Stomach smooth muscle (tissue), 2 donors: ENCODE measurements around the gene CDC7.

Experiments
- H3K27ac ChIP-seq: one replicate; pipeline ENCODE4 v1.7.0; 2013; ENCODE audit warnings: mild to moderate bottlenecking, low read length, inconsistent platforms
- H3K27me3 ChIP-seq, 2 donors: one replicate each; pipeline ENCODE4 v1.7.0; 2013; ENCODE audit warnings: low read length in 2 of 2; ENCODE audit not compliant: insufficient read depth in 2 of 2, control insufficient read depth in 1 of 2
- H3K36me3 ChIP-seq, 2 donors: one replicate each; pipeline ENCODE4 v1.7.0; 2013; ENCODE audit warnings: low read length in 2 of 2; ENCODE audit not compliant: control insufficient read depth in 2 of 2, insufficient read depth in 2 of 2
- H3K4me1 ChIP-seq: one replicate; pipeline ENCODE4 v1.7.0; 2013; ENCODE audit warnings: low read length; ENCODE audit not compliant: control insufficient read depth, insufficient read depth
- H3K4me3 ChIP-seq, 2 donors: one replicate each; pipeline ENCODE4 v1.7.0; 2013; ENCODE audit warnings: low read length in 2 of 2
- H3K9ac ChIP-seq, 2 donors: one replicate each; pipeline ENCODE4 v1.7.0; 2013; ENCODE audit warnings: low read length in 2 of 2, mild to moderate bottlenecking in 1 of 2
- H3K9me3 ChIP-seq, 2 donors: one replicate each; pipeline ENCODE4 v1.7.0; 2013; ENCODE audit warnings: low read length in 2 of 2; ENCODE audit not compliant: control insufficient read depth in 2 of 2
- donor health status: healthy.
- donor health status: Pancreatic carcinoma.

The CDC7 gene

GRCh38 chr1:91557039-91557690 is 56.5 kb downstream of the CDC7 start:
- Histone ChIP-seq H3K9me3 (no peaks in the 10 kb centered on the region), H3K27ac (no peak overlapping the region), H3K9ac (no peak overlapping the region), H3K36me3 (no peaks in the 10 kb centered on the region), H3K4me1 (peaks cover 8% of the 10 kb centered on the region), H3K4me3 (no peak overlapping the region), H3K27me3 (no peaks in the 10 kb centered on the region)

GRCh38 chr1:91557826-91558225 is 57.2 kb downstream of the CDC7 start:
- Histone ChIP-seq H3K4me1 (peaks cover 8% of the 10 kb centered on the region), H3K36me3 (no peaks in the 10 kb centered on the region), H3K4me3 (no peak overlapping the region), H3K27ac (no peak overlapping the region), H3K9ac (no peak overlapping the region), H3K9me3 (no peaks in the 10 kb centered on the region), H3K27me3 (no peaks in the 10 kb centered on the region)

GRCh38 chr1:91559046-91559750 is 58.5 kb downstream of the CDC7 start:
- H3K27me3 ChIP-seq, result no peaks in the 10 kb centered on the region
- H3K4me3 ChIP-seq, result no peak overlapping the region
- H3K9me3 ChIP-seq, result peaks cover 2 to 5% of the 10 kb centered on the region in 2 donors
- no peak overlapping the region for H3K9ac ChIP-seq
- H3K36me3 ChIP-seq, result no peaks in the 10 kb centered on the region
- H3K4me1 ChIP-seq, result peaks cover 8% of the 10 kb centered on the region
- H3K27ac ChIP-seq, result no peak overlapping the region

- H3K27me3 ChIP-seq, result no peaks in the 10 kb centered on the region
- H3K27ac ChIP-seq, result no peak overlapping the region
- H3K9ac ChIP-seq, result no peak overlapping the region
- no peak overlapping the region for H3K4me3 ChIP-seq
- H3K4me1 ChIP-seq, result peaks cover 8% of the 10 kb centered on the region
- H3K36me3 ChIP-seq, result no peaks in the 10 kb centered on the region
- H3K9me3 ChIP-seq, result peaks cover 3 to 6% of the 10 kb centered on the region in 2 donors
Observed at GRCh38 chr1:91559838-91560565, 59.4 kb downstream of the CDC7 start.

- Histone ChIP-seq H3K9ac (no peak overlapping the region), H3K4me3 (no peak overlapping the region), H3K27me3 (no peaks in the 10 kb centered on the region), H3K4me1 (peaks cover 8% of the 10 kb centered on the region), H3K36me3 (no peaks in the 10 kb centered on the region), H3K9me3 (peaks cover 3 to 6% of the 10 kb centered on the region in 2 donors), H3K27ac (no peak overlapping the region)
Observed at GRCh38 chr1:91564888-91565701, 64.4 kb downstream of the CDC7 start.

GRCh38 chr1:91567583-91567982 is 66.9 kb downstream of the CDC7 start:
- no peaks in the 10 kb centered on the region for H3K27me3 ChIP-seq
- no peak overlapping the region for H3K27ac ChIP-seq
- peaks cover 21% of the 10 kb centered on the region for H3K4me1 ChIP-seq

GRCh38 chr1:91568261-91568660 is 67.6 kb downstream of the CDC7 start:
- Histone ChIP-seq H3K27me3 (no peaks in the 10 kb centered on the region), H3K9me3 (peaks cover 3 to 6% of the 10 kb centered on the region in 2 donors), H3K36me3 (no peaks in the 10 kb centered on the region), H3K9ac (no peak overlapping the region), H3K27ac (no peak overlapping the region), H3K4me1 (peaks cover 21% of the 10 kb centered on the region), H3K4me3 (no peak overlapping the region)

More at GRCh38 chr1:91567583-91567982, 66.9 kb downstream of the CDC7 start:
- H3K4me3 ChIP-seq, result no peak overlapping the region
- no peak overlapping the region for H3K9ac ChIP-seq
- H3K9me3 ChIP-seq, result peaks cover 3 to 6% of the 10 kb centered on the region in 2 donors
- no peaks in the 10 kb centered on the region for H3K36me3 ChIP-seq

GRCh38 chr1:91569411-91570119 is 68.9 kb downstream of the CDC7 start:
- no peak overlapping the region for H3K9ac ChIP-seq
- H3K27me3 ChIP-seq, result no peaks in the 10 kb centered on the region
- peaks cover 25% of the 10 kb centered on the region for H3K4me1 ChIP-seq
- no peaks in the 10 kb centered on the region for H3K9me3 ChIP-seq
- H3K27ac ChIP-seq, result peak overlapping the region; percentile 67
- H3K4me3 ChIP-seq, result peak overlapping the region in 1 of 2 donors; percentile 29
- H3K36me3 ChIP-seq, result no peaks in the 10 kb centered on the region

GRCh38 chr1:91570120-91570448 is 69.4 kb downstream of the CDC7 start:
- peak overlapping the region; percentile 67 for H3K27ac ChIP-seq
- H3K4me1 ChIP-seq, result peaks cover 25% of the 10 kb centered on the region
- H3K9me3 ChIP-seq, result no peaks in the 10 kb centered on the region
- no peaks in the 10 kb centered on the region for H3K27me3 ChIP-seq
- H3K9ac ChIP-seq, result no peak overlapping the region
- peak overlapping the region in 1 of 2 donors; percentile 29 for H3K4me3 ChIP-seq
- H3K36me3 ChIP-seq, result no peaks in the 10 kb centered on the region

- Histone ChIP-seq H3K9ac (no peak overlapping the region), H3K4me1 (peaks cover 25% of the 10 kb centered on the region), H3K27ac (peak overlapping the region; percentile 55), H3K4me3 (no peak overlapping the region), H3K36me3 (no peaks in the 10 kb centered on the region), H3K9me3 (no peaks in the 10 kb centered on the region), H3K27me3 (no peaks in the 10 kb centered on the region)
Observed at GRCh38 chr1:91572044-91572443, 71.4 kb downstream of the CDC7 start.
